ENCODE measurements around the gene MDGA2.
"Not testable (repeated sequence)": the region's sequence is repeated elsewhere in the genome, so short reads cannot be mapped to it uniquely, and the experiment has no call there.

MDGA2 gene

GRCh38 chr14:47057364-47057763 lies 618.0 kb downstream of the MDGA2 start:
- no peak for DNase-seq (ENCODE audit: low read depth, low spot score)
- H3K4me3 ChIP-seq (ENCODE audit: low read length), result no peak overlapping the region

DNA sequence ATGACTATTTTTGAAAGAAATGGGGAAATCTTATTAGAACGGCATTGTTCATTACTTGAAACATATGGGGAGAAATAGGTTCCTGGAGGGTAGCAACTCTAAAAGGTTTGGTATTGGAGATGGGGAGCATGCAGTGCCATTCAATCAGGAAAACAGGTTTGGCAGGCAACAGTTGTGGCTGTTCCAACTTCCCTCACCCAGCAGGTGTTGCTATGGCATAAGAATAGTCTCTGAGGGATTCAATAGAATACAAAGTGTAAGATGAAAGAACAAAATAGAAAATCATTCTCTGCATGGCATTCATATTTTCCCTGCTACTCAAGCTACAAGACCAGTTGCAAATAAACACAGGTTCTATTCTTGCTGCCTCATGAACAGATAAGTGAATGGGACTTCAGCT lies 630.6 kb downstream of the MDGA2 start:
- no peak for DNase-seq (ENCODE audit: low read depth, low spot score)
- no peak overlapping the region for H3K4me3 ChIP-seq (ENCODE audit: low read length)

DNA sequence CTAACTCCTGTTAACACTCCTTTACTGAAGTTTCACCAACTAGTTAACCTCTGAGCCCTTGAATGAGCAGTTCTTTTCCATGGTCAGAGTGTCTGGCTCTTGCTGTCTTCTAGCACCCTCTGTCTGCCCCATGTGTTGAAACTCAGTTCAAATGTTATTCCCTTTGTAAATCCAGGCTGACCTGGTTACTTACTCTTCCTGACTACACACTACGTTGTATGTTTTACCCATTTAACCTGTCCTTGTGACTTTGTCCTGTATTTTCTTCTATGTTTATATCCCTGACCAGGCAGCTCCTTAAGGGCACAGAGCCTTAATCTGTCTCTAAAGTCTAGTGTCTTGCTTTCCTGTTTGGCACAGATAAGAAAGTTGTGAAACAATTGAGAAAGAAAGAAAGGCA lies 634.9 kb downstream of the MDGA2 start:
- no peak overlapping the region for H3K4me3 ChIP-seq (ENCODE audit: low read length)
- no peak for DNase-seq (ENCODE audit: low read depth, low spot score)

- H3K4me3 ChIP-seq (ENCODE audit: low read length), result no peak overlapping the region
- no peak for DNase-seq (ENCODE audit: low read depth, low spot score)
Measured at GRCh38 chr14:47039336-47039735, 636.1 kb downstream of the MDGA2 start.

DNA sequence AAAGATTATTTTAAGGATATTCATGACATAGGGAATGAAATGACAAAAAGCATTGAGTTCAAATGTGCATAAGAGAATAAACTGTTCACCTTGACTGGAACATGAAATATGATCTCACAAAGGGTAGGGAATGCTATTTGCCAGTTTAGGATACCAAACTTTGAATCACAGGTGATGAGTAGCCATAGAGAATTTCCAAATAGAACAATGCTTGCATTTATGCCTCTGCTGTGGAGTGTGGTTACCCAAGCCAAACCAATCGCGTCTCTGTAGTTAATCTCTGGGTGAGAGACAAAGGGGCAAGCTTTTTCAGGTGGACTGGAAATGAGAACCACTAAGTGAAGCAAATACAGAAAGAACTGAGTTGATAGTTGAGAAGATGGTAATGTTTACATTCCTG lies 652.7 kb downstream of the MDGA2 start:
- DNase-seq (ENCODE audit: low read depth, low spot score), result no peak

DNA sequence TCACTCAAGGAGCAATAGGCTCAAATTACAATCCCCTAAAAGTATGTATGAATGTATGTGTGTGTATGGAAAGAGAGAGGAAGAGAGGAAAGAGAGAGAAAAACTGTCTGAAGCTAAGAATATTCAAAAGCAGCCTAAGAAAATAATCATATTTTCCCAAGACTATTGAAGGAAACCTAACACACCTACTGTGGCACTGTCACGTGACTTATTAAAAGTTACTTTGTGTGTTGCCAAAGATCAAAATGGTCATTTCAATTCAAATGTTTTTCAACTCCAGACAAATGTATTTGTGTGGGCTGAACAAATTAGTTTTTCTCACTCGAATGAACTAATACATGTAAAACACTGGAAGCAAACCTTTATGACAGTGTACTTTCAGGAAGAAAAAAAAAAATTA lies 654.9 kb downstream of the MDGA2 start:
- DNase-seq (ENCODE audit: low read depth, low spot score), result no peak
- H3K4me3 ChIP-seq (ENCODE audit: low read length), result no peak overlapping the region

More for the DNA sequence above, 652.7 kb downstream of the MDGA2 start:
- no peak overlapping the region for H3K4me3 ChIP-seq (ENCODE audit: low read length)

DNA sequence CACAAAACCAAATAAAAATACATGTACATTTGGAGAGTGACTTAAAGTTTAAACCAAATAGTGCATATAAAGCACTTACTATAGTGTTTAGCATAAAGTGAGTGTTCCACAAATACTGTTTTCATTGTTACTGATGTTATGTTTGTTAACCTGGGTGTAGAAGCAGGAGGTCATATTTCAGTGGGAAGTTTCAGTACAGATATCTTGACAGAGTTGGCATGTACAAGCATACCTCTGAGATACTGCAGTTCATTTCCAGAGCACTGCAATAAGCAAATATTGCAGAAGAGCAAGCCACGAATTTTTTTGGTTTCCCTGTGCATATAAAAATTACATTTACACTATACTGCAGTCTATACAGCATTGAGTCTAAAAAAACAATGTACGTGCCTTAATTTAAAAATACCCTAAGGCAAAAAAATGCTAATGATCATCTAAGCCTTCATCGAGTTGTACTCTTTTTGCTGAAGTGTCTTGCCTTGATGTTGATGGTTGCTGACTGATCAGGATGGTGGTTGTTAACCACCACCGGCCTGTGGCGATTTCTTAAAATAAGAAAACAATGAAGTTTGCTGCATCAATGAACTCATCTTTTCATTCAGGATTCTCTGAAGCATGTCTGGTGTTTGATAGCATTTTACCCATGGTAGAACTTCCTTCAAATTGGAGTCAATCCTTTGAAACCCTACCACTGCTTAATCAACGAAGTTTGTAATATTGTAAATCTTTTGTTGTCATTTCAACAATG lies 662.7 kb downstream of the MDGA2 start:
- H3K4me3 ChIP-seq (ENCODE audit: low read length), result no peak overlapping the region

GRCh38 chr14:47009615-47010014 lies 665.8 kb downstream of the MDGA2 start:
- DNase-seq (ENCODE audit: low read depth, low spot score), result no peak
- no peak overlapping the region for H3K4me3 ChIP-seq (ENCODE audit: low read length)

More for the DNA sequence above, 662.7 kb downstream of the MDGA2 start:
- DNase-seq (ENCODE audit: low read depth, low spot score), result no peak

DNA sequence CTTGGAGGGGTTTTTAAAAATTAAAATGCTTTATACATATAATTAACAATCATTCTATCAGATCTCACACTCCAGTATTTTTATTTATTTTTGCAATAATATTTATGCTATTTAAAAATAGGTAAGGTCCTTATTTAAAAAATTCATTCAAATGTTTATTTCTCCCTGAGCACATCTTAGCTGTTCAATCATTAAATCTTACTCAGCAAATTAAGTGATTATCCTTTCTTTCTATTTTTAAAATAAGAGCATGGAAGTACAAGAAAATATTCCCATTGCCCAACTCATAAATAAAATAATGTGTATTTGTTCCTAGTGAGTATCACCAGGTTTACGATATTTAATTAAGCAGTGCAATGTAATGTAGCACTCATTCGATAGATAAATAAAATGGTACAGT lies 666.7 kb downstream of the MDGA2 start:
- no peak for DNase-seq (ENCODE audit: low read depth, low spot score)
- H3K4me3 ChIP-seq (ENCODE audit: low read length), result no peak overlapping the region

DNA sequence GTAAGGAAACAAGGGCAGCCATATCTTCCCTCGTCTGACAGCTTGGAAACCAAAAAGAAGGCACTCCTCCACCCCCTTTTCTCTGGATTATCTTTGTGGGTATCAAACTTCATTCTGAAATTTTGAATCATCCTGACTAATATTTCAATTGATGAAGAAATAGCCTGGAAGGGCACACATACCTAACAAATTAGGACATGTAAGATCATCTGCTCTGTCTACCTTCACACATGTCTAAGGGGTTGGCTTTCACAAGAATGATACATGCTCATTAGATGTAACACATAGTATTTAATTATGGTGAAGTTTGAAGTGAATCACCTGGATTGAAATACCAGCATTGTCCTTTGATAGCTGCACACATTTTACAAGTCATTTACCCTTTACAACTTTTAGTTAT lies 675.7 kb downstream of the MDGA2 start:
- H3K4me3 ChIP-seq (ENCODE audit: low read length), result no peak overlapping the region
- no peak for DNase-seq (ENCODE audit: low read depth, low spot score)

DNA sequence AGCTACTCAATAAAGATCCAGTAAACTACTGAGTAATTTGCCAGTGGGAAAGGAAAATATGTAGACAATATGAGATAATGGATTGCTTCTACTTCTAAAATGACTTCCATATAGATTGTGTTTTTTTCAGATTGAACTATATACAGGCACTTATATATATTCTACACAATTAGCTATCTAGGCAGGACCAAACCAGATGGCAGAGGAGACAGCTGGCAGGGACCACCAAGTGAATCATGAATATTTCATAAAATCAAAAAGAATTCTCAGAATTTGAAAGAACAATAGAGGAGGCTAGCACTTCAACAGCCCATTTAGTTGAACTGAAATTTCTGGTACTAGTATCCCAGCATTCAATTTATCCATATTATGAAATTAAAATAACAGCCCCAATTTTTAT lies 685.8 kb downstream of the MDGA2 start:
- no peak for DNase-seq (ENCODE audit: low read depth, low spot score)
- H3K4me3 ChIP-seq (ENCODE audit: low read length), result no peak overlapping the region

- no peak for DNase-seq (ENCODE audit: low read depth, low spot score)
Measured at GRCh38 chr14:46988312-46988711, 687.1 kb downstream of the MDGA2 start.

DNA sequence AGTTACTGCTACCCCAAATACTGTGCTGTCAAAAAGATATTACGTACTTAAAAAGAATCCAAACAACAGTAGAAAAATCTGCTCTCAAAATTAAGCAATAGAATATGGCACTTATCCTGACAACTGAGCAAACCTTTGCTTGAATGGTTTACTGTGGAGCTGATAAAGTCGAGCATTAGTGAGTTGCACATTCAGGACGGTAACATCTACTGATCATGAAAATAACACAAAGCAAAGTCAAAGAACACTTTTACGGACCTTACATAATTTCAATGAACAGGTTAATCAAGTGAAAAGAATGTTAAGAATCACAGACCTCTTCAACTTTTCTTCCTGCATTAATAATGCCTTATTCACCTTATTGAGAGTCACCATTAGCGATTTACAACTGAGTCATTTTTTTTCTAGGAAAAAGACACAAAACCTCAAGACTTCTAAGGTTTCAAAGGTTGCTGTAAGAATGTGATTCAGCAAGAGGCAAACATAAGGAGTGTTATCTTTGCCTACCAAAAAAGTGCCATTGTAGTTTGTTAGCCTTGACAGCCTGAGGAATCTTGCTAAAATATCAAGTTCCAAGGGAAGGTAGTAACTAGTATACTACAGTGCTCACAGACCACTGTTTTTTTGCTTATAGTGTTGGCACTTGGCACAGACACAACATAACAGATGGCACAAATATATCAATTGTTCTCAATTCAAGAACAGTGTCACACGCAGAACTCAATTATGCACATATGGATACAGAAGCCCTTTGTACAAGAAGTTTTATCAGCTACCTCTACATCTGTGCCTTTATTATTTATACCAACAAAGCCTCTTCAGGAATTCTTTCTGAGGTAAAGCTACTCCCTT lies 689.6 kb downstream of the MDGA2 start:
- H3K4me3 ChIP-seq (ENCODE audit: low read length), result no peak overlapping the region
- DNase-seq (ENCODE audit: low read depth, low spot score), result no peak

More at GRCh38 chr14:46988312-46988711, 687.1 kb downstream of the MDGA2 start:
- no peak overlapping the region for H3K4me3 ChIP-seq (ENCODE audit: low read length)

- no peak for DNase-seq (ENCODE audit: low read depth, low spot score)
- H3K4me3 ChIP-seq (ENCODE audit: low read length), result no peak overlapping the region
Measured at GRCh38 chr14:46973295-46973694, 702.1 kb downstream of the MDGA2 start.

DNA sequence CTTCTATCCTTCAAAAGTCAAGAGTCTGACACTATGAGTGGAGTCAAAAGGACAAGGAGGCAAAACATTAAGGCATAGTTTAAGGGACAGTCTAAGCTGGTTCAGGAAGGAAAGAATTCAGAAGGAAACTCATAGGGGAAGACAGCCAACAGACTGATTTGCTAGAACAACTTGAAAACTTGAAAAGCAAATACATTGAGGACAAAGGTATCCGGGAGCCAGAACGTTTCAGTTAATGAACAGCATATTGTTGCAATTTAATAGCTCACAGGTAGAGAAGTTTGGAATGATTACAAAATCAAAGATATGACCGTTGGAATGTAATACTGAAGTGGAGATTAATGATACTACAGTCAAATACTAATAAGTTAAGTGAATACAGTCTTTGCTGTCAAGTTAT lies 711.0 kb downstream of the MDGA2 start:
- no peak overlapping the region for H3K4me3 ChIP-seq (ENCODE audit: low read length)
- DNase-seq (ENCODE audit: low read depth, low spot score), result no peak

GRCh38 chr14:46951103-46951502 lies 724.3 kb downstream of the MDGA2 start:
- H3K4me3 ChIP-seq (ENCODE audit: low read length), result no peak overlapping the region
- DNase-seq (ENCODE audit: low read depth, low spot score), result no peak

GRCh38 chr14:46940611-46941010 lies 734.8 kb downstream of the MDGA2 start:
- DNase-seq (ENCODE audit: low read depth, low spot score), result no peak
- no peak overlapping the region for H3K4me3 ChIP-seq (ENCODE audit: low read length)

- H3K4me3 ChIP-seq (ENCODE audit: low read length), result no peak overlapping the region
Measured at GRCh38 chr14:46920542-46920941, 754.9 kb downstream of the MDGA2 start.

GRCh38 chr14:46915539-46915938 lies 759.9 kb downstream of the MDGA2 start:
- DNase-seq (ENCODE audit: low read depth, low spot score); H3K4me3 ChIP-seq (ENCODE audit: low read length): not testable (repeated sequence)

More at GRCh38 chr14:46920542-46920941, 754.9 kb downstream of the MDGA2 start:
- no peak for DNase-seq (ENCODE audit: low read depth, low spot score)

GRCh38 chr14:46902837-46903236 lies 772.6 kb downstream of the MDGA2 start:
- no peak overlapping the region for H3K4me3 ChIP-seq (ENCODE audit: low read length)
- DNase-seq (ENCODE audit: low read depth, low spot score), result no peak

Data from Jurkat, Clone E6-1 (cell line).